ENCODE measurements around the gene DCPS.
"Not testable (repeated sequence)": the region's sequence is repeated elsewhere in the genome, so short reads cannot be mapped to it uniquely, and the experiment has no call there.

DCPS gene

DNA sequence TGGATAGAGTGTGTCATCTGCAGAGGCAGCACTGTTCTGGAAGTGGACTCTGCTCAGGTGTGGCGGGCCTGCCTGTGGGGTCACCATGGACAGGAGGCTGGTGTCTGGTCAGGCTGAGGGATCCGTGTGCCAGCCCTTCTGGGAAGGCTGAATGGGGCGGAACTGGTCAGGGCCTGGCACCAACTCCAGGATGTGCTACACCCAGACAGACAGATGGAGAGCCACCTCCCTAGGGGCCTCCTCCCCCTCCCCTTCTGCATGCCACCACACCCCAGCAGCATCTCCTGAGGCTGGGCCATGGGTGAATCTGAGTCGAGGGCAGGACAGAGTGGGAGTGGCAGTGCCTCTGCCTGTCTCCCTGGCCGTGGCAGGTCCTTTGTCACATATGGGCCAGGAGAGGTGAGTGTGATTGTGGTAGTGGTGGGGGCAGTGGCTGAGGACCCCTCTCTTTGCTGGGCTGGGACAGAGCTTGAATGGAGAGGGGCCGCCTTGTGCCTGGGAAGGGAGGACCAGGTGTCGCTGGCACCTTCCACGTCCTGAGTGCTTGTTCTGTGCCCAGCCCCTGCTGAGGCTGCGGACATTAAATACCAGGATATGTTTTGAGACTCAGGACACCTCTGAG, 80.7 kb downstream of the DCPS start:
- no peak for DNase-seq (ENCODE audit: low read depth)

DNA sequence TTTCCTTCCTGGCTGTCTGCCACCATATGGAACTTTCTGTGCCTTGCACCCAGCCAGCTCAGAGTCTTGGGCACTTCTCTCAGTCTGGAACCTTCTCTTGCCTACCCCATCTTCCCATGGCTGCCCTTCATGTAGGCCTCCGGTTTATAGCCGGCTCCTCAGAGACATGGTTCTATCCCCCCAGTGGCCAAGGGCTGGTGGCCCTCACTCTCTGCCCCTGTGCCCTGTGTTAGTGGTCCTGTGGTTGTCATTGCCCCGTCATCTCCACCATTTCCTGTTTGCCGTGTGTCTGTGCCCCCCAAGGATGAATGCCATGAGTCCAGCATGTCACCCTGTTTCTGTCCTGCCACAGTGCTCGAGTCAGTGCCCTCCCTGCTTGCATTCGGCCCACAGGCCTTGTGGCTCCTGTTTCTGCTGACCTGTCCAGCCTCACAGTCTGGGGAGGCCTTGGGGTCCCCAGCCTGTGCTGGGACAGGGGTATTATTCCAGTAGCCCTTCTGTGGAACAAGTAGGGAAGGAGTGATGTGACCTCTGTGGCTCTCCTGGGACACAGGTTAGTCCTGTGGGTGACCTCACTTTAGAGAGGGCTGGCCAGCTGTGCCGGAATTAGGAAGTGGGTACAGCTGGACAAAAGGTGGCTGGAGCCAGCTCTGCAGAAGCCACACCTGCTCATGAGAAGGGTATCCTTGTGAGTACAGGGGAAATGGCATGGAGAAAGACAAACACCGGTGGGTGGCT, 82.3 kb downstream of the DCPS start:
- no peak for DNase-seq (ENCODE audit: low read depth)

DNA sequence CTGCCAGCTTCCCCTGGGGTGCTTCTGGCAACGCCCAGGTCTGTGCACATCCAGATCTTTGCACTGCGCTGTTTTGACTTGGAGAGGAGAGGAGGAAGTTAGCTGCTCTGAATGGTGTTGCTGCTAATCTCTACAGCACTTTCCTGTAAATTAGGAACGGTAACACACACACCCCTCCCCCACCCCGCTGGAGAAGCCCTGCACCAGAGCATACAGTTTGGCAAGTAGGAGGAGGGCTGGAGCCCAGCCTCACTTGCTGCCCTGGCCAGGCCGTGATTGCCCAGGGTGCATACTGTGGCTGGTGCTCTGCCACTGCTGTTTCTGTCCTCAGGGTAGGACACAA, 82.8 kb downstream of the DCPS start:
- not testable (repeated sequence) for DNase-seq (ENCODE audit: low read depth)

DNA sequence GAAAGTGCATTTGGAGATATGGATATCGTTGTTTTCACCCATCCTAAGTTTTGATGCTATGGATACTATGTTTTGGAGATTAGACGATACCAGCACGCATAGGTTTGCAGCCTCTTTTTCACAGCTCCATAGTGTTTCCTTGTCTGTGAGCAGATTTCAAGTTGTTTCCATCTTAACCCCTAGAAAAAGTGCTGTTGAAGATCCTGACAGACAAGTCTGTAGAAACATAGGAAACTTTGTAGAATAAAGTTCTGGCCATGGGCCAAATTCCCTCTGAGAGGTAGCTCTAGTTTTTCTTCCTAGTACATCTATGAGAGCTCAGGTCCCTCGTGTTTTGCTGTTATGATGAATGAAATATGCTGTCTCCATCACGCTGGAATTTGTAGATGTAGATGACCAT, 84.0 kb downstream of the DCPS start:
- no peak for DNase-seq (ENCODE audit: low read depth)

DNA sequence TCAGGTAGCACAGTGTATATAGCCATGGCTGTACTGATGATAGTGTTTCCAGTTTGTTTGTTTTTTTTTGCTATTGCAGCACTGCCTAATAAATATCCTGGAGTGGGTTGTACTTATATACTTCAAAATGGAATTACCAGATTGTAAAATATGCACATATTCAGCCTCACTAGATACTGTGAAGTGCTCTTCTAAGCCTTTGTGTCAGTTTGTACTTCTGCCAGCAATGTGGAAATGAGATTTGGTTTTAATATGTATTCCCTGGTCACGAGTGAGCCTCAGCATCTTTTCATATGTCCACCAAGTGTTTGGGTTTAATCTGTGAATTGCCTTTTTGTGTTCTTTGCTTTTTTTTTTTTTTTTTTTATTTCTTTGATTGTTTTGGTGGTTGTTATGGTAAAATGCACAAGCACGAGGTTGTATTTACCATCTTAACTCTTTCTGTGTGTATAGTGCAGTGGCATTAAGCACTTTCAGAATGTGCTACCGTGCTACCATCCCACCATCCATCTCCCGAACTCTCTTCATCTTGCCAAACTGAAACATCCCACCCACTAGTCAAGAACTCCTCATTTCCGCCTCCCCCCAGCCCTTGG, 86.5 kb downstream of the DCPS start:
- DNase-seq (ENCODE audit: low read depth), result no peak

DNA sequence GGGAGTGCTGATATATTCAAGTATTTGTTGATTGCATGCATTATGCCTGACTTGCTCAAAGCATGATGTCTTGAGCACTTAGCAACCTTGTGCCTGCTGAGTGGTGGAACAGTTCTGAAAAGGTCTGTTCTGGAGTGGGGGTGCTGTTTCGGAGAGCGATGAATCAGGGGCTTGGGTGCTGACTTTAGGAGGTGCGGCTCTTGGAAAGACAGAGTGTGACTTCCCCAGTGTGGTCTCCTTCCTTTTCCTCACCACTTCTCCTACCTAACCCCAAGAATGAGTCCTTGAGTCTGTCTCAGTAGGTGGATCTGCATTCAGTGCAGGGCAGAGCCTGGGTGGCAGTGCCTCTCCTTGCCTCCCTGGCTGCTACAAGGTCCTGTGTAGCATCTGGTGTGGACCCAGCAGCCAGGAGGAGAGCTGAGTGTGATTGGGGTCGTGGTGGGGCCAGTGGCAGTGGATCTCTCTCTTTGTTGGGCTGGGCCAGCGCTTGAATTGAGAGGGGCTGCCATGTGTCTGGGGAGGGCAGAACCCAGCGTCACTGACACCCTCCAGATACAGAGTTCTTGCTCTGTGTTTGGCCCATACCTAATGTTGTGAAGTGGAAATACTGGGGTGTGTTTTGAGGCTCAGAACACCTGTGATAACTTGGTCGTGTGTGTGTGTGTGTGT, 87.6 kb downstream of the DCPS start:
- no peak for DNase-seq (ENCODE audit: low read depth)

DNA sequence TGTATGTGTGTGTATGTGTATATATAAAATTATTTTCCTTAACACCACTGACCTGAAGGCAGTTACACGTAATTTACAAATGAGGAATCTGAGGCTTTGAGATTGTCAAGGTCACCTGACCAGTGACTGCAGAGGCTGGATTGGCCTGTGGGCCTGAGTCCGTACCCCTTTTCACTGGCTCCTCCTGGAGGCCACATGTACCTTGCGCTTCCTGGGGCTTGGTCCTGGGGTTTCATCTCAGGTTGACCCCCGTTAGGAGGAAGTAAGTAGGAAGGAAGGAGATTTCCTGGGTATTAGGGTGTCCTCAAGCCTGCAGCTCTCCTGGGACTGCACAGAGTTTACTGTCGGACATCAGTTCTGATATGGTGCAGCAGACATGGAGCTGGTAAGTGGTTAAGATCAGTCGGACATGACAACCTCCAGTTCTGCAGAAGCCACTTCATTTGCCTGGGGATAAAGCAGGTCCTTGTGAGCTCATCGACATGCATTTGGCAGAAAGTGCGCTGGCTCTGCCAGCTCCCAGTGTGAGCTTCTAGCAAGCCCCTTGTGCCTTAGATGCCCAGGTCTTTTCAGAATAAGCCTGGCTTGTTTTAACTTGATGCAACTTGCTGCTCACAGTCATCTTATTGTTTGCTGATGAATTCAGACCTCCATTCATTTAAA, 88.2 kb downstream of the DCPS start:
- no peak for DNase-seq (ENCODE audit: low read depth)

DNA sequence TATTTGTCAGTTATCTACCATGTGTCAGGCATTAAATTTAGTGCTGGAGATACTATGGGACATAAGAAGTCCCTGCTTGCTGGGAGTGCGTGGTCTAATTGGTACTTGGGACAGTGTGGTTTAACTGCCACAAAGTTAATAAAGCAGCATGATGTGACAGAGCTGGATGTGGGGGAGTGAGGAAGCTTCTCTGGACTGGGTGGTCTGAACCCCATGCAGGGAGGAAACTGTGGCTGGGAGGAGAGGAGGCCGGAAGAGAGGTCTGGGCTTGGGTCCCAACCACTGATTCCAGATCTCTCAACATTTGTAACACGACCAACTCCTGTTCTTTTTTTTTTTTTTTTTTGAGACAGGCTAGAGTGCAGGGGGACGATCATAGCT, 88.8 kb downstream of the DCPS start:
- no peak for DNase-seq (ENCODE audit: low read depth)

DNA sequence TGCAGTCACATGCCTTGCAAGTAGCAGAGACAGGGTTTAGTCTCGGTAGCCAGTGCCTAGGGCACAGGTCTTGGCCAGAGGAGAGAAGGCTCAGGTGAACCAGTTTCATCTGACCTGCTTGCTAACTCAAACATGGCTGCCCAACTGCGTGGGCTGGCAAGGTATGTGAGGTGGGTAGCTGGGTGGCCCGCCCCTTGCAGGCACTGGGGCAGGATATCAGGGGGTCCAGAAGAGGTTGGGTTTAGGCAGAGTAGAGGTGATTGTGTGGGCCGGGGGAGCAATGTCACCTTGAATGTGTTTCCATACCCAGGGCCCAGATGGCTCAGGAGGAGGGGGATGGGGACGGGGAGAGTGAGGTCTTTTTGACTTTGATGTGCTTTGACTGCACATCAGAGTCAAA, 89.3 kb downstream of the DCPS start:
- no peak for DNase-seq (ENCODE audit: low read depth)

DNA sequence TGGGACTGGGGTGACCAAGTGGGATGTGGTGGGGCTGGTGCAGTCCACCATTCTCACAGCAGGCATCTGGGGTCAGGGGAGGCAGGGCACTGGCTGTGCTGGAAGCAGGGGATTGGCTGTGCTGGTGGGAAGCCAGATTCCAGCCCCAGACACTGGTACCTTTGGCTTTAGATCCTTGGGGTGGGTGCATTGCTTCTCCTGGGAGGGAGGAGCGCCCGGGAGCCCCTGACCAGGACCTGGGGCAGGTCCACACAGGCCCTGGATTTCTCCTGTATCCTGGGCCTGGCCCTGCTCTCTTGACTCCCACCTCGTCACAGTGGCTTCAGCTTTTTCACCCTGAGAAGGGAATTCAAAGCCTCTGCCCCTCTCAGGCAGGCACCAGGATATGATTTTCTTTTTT, 90.2 kb downstream of the DCPS start:
- no peak for DNase-seq (ENCODE audit: low read depth)

DNA sequence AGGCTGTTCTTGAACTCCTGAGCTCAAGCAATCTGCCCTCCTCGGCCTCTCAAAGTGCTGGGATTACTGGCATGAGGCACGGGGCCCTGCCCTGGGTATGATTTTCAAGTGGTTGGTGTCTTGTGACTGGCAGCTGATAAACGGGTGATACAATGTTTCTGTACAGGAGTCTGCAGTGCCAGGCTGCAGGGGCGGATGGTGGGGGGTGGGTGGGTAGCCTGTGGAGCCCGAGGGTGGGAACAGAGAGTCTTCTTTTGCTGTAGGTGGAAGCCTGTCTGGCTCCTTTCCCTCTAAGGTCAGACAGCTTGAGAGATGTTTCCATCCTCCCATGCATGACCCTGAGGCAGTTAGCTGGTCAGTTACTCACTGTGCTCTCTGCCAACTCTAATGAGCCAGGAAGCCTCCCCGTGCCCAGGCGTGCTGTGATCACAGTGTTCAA, 90.8 kb downstream of the DCPS start:
- not testable (repeated sequence) for DNase-seq (ENCODE audit: low read depth)

Data from activated T-cell treated with anti-CD3 and anti-CD28 coated beads for 48 hours (primary cell).